HG03066 (cell line): Measurements from ENCODE around the gene KCNT1.

Experiments used
- ATAC-seq: cut with Tn5 transposase; IDR thresholded peaks from one replicate; pipeline ENCODE4 v1.9.1; 2021; ENCODE audit warnings: low read depth; ENCODE audit not compliant: unreplicated experiment

KCNT1 gene

DNA sequence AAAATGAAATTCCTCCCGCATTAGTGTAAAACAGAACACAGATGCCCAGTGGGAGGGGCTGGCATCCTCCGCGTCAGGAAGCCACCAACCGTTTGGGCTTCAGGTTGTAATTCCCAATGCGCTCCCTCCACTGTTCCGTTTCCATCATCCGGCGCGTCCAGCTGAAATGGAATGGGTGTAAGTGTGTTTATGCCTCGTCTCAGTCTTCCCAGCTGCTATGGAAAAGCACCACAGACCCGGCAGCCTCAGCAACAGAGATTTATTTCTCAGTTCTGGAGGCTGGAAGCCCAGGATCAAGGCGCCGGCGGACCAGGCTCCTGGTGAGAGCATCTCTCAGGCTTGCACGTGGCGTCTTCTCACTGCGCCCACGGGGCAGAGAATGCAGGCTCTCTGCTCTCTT lies 20.4 kb downstream of the KCNT1 start:
- no peak for ATAC-seq

- ATAC-seq, result no peak
Observed at GRCh38 chr9:135724186-135724787, 22.3 kb downstream of the KCNT1 start.

DNA sequence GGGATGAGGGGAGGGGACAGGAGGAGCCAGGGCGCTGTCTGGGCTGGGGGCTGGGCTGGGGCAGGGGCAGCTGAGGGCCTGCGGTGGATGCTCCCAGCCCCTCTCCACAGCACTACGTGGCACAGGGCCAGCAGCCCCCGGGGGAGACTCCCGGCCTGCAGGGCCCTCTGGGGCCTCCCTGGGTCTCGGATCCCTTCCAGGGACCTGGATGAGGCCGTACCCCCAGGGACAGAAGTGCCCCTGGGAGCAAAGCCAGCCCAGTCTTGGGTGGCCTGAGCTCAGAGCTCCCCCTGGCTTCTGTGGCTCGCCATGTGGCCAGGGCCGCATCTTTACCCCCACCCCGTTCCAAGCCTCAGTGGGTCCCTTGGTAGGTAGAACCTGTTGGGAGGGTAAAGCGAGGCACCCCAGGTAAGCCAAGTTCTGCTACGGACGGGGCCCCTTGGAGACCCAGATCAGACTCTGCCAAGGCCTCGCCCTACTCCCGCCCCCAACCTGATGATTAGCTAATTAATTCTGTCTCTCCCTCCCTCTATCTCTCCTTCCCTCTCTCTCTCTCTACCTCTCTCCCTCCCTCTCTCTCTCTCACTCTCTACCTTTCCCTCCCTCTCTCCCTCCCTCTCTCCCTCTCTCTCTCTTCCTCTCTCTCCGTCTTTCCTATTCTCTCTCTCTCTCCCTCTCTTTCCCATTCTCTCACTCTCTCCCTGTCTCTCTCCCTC lies 24.3 kb downstream of the KCNT1 start:
- no peak for ATAC-seq

GRCh38 chr9:135727257-135727875 lies 25.4 kb downstream of the KCNT1 start:
- ATAC-seq, result no peak

GRCh38 chr9:135728436-135729110 lies 26.6 kb downstream of the KCNT1 start:
- no peak for ATAC-seq

DNA sequence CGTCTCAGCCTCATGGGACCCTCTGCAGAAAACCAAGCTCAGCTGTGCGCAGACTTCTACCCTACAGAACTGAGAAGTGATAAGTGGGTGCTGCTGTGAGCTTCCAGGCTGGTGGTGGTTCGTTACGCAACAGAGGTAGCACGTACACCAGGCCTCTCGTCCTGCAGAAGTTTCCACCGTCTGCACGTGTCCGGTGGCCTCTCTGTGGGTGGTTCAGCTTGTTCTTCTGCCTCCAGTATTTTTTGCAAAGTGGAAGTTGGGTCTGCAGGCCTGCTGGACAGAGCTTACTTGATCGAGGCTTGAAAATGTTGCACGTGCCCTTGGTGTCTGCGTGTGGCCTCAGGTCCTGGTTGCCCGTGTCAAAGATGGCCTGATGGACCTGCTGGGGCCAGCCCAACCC lies 27.5 kb downstream of the KCNT1 start:
- no peak for ATAC-seq

DNA sequence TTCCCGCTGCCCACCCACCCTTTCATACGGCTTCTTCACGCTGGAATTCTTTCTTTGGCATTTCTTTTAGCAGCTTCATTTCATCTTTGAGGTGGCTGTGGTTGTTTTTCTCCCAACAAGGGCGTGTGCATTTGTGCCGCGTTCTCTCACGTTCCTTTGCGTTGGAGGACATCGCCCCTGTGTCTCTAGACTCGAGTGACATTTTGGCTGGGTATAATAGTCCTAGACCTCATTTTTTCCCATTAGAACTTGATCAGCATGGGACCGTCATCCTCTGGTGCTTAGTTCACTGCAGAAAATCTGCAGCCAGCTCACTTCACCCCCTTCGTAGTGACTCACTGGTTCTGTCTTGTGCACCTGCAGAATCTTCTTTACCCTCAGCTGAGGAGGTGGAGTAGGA lies 29.5 kb downstream of the KCNT1 start:
- ATAC-seq, result no peak

- ATAC-seq, result no peak
Observed at GRCh38 chr9:135732569-135733257, 30.7 kb downstream of the KCNT1 start.

DNA sequence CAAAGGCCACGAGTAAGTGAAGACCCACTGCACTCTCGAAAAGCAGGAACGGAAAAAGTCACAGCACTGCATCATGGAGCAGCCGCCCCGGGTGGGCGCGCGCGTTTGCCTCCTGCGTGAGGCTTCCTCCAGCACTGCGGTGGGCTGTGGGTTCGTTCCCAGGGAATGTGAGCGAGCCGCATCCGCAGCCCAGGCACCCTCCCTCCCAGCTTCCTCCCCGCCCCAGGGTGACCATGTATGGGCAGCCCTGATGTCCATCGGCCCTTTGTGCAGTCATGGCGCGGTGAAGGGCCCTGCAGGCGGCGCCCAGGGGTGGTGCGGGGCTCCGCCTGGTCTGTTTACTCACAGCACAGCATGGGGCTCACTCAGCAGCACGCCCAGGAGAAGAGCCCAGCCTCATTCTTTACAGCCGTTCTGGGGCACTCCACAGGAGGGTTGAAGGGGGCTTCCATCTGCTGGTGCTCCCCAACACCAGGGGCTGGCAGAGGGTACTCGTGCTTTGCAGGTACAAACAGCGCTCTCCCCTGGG lies 32.7 kb downstream of the KCNT1 start:
- no peak for ATAC-seq

- no peak for ATAC-seq
Observed at GRCh38 chr9:135736272-135736978, 34.4 kb downstream of the KCNT1 start.

GRCh38 chr9:135736979-135737839 lies 35.2 kb downstream of the KCNT1 start:
- ATAC-seq, result no peak

- ATAC-seq, result no peak
Observed at GRCh38 chr9:135737840-135738521, 36.0 kb downstream of the KCNT1 start.

DNA sequence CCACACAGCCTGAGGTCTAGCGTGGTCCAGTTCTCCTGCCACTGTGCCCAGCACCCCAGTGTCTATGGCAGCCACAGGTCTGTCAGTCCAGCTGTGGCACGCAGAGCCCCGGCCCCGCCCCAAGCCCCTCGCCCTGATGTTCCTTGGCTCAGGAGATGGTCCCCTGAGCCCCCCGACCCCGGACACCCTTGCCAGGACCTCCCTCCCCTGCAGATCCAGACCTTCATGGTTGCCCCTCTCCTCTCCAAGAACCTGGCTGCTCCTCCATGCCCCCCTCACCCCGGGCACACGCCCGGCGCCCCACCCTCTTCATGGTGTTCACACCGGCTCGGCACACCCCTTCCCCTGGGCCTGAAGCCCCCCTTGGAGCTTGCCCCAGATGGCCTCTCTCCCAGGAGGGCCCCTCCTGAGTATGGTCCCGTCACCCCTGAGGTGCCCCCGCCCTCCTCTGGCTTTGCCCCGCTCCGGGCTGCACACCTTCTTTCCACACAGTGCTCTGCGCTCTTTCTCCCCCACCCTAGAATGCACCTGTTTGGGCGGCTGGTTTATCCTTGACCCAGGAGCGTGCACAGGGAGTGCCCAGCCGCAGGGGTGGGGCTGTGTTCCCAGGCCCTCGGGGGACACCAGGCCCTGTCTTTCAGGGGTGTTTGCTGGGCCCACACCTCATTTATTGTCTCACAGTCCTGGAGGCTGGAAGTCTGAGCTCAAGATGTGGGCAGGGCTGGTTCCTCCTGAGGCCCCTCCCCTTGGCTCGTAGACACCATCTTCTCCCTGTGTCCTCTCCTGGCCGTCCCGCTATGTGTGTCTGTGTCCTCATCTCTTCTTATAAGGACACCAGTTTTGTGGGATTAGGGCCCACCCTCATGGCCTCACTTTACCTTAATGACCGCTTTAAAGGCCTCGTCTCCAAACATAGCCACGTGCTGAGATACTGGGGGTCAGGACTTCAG lies 37.6 kb downstream of the KCNT1 start:
- ATAC-seq, result no peak

DNA sequence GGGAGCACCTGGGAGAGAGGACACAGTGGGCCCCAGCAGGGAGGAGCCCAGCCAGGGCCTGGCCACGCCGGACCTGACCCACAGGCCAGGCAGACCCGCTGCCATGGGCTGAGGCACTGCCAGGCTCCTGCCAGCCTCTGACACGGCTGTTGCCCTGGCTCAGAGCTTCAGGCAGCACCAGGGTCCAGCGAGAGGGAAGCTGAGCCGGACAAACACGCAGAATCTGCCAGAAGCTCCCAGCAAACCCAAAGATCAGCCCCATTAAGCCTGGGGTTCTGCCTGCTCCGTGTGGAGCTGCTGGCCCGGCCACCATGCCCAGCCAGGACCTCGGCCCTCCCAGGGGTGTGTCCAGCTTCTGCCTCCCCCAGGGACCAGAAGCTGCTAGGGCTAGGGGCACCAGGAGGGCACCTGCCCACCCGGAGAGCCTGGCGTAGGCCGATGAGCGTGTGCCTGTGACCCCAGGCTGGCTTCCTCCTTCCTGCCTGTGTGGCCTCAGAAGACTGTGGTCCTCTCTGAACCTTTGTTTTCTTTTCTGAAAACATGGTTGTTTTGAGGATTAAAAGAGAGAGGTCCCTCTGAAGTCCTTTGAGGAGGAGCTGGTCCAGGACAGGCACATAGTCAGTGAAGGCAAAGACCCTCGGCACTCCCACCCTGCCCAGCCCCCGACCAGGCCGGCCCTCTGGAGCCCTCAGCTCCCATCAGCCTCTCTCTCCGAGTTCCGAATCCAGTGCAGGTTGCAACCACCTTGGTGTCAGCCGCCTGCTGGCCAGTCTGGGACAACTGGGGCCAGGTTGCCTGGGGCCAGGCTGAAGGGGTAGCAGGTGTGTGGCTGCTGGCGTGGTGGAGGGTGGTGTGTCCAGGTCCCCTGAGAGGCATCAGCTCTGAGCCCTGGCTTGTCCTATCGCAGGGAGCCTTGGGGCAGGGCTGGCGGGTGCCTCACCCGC lies 39.6 kb downstream of the KCNT1 start:
- ATAC-seq, result no peak

DNA sequence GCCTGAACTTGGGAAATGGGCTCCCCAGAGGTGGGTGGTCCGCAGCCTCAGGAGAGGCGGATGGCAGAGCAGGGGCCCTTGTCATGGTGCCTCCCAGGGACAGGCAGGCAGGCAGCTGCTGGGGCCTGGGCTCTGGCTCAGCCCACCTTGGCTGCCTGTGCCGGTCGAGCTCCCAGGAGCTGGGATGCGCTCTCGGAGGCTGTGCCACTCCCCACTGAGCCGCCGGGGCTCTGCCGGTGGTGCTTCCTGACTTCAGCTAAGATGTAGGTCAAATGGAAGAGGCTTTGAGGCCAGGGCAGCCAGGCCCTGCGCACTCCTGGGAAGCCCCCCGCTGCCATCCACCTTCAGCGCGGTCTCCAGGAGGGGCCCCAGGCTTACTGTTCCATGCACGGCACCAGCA lies 41.0 kb downstream of the KCNT1 start:
- no peak for ATAC-seq

DNA sequence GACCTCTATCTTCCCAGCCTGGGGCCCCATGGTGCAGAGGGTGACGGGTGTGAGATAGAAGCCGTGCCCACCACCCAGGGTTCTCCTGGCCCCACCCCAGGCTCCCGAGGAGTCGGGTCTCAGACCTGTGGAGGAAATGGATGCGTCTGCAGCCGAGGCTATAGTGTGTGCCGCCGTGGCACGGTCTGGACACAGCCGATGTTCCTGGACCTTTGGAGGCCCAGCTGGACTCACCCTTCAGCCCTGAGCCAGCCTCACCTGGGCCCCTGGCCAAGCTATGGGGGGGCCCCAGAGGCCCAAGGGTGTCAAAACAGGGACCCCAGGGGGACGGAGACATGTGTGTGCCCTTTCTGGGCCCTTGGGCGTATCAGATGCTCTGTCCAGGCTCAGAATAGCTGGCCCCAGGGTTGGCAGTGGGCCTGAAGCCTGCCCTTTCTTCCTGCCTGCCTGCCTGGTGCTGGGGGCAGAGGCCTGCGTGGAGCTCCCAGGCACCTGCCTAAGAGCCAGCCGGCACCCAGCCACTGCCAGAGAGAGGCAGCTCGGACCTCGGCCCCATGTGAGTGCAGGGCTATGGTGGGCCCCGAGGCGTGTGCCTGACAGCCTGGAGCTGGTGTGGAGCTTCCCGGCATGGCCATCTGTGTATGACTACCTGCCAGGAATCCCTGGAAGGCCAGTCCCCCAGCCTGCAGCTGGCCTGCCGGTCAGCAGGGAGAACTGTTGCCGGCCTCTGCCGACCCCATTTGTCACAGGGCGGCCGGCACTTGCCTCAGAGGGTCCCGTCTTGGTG lies 41.8 kb downstream of the KCNT1 start:
- ATAC-seq, result no peak
